ENCODE results near the gene ANP32B. TPM values are rescaled to one million over a fixed set of nuclear protein-coding genes. Genes with fewer than 3 reads are reported as not detected.
"Not testable (repeated sequence)": the region's sequence is repeated elsewhere in the genome, so short reads cannot be mapped to it uniquely, and the experiment has no call there.

Gene ANP32B
- polyA plus RNA-seq, 3 donors: 217 to 273 (median 241) TPM

- peak; percentile 69 for DNase-seq
These were observed 1.3 kb downstream of the ANP32B start for GRCh38 chr9:97984188-97985057.

- DNase-seq: peak; percentile 23
These were observed 2.1 kb downstream of the ANP32B start for GRCh38 chr9:97985058-97985861.

- no peak for DNase-seq
These were observed 4.3 kb downstream of the ANP32B start for GRCh38 chr9:97987487-97987886.

DNA sequence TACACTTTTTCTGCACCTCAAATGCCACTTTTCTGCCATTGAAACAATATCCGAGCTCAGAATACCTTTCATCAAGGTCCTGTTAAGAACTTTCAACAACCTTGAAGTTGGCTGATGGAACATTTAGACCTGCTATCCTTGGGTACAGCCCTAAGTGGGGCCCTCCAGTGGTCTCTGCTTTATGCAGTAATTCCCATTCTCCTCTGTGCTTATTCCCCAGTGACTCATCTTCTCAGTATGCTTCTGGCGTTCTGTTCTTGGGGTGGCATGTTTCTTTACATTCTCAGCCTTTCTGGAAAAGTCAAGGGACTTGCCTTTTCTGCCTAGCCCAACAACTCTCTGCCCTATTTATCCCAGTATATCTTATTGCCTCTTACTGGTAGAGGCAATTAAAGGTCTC lies 7.1 kb downstream of the ANP32B start:
- DNase-seq: no peak

GRCh38 chr9:97991818-97992217 lies 8.7 kb downstream of the ANP32B start:
- no peak for DNase-seq

DNA sequence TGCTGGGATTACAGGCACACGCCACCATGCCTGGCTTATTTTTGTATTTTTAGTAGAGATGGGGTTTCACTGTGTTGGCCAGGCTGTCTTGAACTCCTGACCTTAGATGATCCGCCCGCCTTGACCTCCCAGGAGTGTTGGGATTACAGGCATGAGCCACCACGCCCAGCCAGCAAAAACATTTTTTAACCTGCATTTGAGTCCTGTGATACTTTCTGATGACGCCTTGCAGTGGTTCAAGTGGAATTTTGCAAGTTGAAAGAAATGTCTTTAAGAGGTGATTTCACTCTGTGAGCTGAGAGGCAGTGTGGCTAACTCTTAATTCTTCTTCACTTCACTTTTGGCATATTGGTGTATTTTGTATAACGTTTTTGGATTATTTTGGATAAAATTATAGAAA lies 9.1 kb downstream of the ANP32B start:
- no peak for DNase-seq

DNA sequence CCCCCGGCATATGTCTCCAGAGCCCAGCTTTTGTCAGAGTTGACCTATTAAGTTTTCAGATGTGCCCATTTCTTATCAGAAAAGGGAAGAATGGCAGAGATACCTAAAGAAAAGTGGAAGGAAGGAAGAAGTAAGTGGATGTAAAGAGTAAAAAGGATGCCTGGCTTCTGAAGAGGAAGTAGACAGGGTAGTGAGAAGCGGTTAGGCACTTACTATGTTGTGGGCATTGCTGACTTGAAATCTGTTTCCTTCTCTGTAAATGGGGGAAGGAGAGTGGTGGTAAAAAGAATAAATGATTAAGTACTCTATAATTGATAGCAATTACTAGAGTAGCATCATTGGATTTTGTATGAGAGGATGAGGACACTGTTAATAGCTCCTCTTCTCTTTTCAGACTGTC lies 9.9 kb downstream of the ANP32B start:
- DNase-seq: no peak

- DNase-seq: no peak
These were observed 11.6 kb downstream of the ANP32B start for GRCh38 chr9:97994703-97995102.

GRCh38 chr9:97996676-97997075 lies 13.5 kb downstream of the ANP32B start:
- not testable (repeated sequence) for DNase-seq

- no peak for DNase-seq
These were observed 14.5 kb downstream of the ANP32B start for GRCh38 chr9:97997330-97998276.

- no peak for DNase-seq
These were observed 19.7 kb downstream of the ANP32B start for GRCh38 chr9:98002808-98003207.

GRCh38 chr9:98006127-98006796 lies 23.1 kb downstream of the ANP32B start:
- no peak for DNase-seq

DNA sequence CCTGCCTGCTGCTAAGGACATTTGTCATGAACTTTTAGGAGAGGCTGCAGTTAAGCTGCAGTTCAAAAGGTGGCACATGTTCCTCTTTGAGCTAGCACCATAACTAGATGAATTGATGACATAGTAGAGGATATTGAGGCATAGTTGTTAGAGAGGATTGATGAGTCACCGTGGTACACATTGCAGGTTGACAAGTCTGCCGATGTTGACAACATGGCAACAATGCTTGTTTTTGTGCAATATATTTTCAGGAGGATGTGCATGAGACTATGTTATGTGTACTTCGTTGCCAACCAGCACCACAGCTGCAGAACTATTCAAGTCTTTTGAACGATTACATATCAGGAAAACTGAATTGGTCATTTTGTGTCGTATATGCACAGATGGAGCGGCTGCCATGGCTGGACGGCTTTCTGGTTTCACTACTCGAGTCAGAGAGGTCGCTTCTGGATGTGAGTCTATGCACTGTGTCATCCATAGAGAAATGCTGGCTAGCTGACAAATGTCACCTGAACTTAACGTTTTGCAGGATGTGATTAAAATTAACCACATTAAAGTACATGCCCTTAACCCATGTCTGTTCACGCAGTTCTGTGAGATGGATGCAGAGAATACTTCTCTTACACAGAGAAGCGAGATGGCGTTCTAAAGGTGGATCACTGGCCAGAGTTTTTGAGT lies 24.2 kb downstream of the ANP32B start:
- DNase-seq: no peak

- no peak for DNase-seq
These were observed 25.6 kb downstream of the ANP32B start for GRCh38 chr9:98008764-98009163.

GRCh38 chr9:98009437-98009836 lies 26.3 kb downstream of the ANP32B start:
- DNase-seq: no peak

- no peak for DNase-seq
These were observed 26.8 kb downstream of the ANP32B start for GRCh38 chr9:98009936-98010335.

DNA sequence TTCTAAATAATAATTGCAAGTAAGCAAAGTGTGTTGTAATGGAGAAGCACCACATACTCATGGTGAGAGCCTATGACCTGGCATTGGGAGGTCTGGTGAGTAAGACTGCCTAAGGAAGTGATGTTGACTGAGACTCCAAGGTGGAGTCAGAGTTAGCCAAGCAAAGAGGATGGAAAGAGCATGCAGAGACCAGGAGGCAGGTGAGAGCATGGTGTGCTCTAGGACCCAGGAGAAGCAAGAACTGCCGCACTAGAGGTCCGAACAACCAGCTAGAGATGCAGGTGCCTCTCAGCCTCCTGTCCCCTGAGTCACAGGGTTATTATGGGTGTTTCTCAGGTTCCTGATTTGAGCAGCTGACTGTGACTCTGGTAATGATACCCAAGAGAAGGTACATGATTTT lies 27.3 kb downstream of the ANP32B start:
- no peak for DNase-seq

- no peak for DNase-seq
These were observed 28.0 kb downstream of the ANP32B start for GRCh38 chr9:98011122-98011521.

- no peak for DNase-seq
These were observed 33.1 kb downstream of the ANP32B start for GRCh38 chr9:98016137-98016680.

GRCh38 chr9:98017306-98017705 lies 34.2 kb downstream of the ANP32B start:
- no peak for DNase-seq
